CD14-positive monocyte (primary cell): Measurements from ENCODE around the gene TCAIM. TPM values are rescaled to one million over a fixed set of nuclear protein-coding genes. Genes with fewer than 3 reads are reported as not detected.

Experiments used
- DNase-seq, 3 donors: peaks; one replicate each; pipeline ENCODE4 v3.0.0-alpha.2; 2011 to 2022
- H2AFZ ChIP-seq: 2 replicates; pipeline ENCODE4 v1.6.0; 2012; ENCODE audit warnings: mild to moderate bottlenecking, low read depth, low read length, inconsistent platforms; ENCODE audit not compliant: insufficient read depth, poor library complexity, severe bottlenecking
- H3K27ac ChIP-seq, 2 donors: 1 replicate in 1 of 2; 2 replicates in 1 of 2; pipeline ENCODE4 v1.5.1; 2012 to 2013; ENCODE audit warnings: low read length in 2 of 2, control low read depth in 1 of 2, inconsistent platforms in 1 of 2, low read depth in 1 of 2, mild to moderate bottlenecking in 1 of 2
- H3K27me3 ChIP-seq, 2 donors: one replicate each; pipeline versions ENCODE4 v1.6.0 to v1.6.1; 2011 to 2013; ENCODE audit warnings: low read length in 2 of 2; ENCODE audit not compliant: control insufficient read depth in 2 of 2, insufficient read depth in 2 of 2
- H3K36me3 ChIP-seq, 2 donors: replicated peaks in 1 of 2; 1 replicate in 1 of 2; 2 replicates in 1 of 2; pipeline versions ENCODE4 v1.5.1 to v1.6.1; 2012 to 2013; ENCODE audit warnings: low read length in 2 of 2, control low read depth in 1 of 2, inconsistent platforms in 1 of 2, mild to moderate bottlenecking in 1 of 2; ENCODE audit not compliant: insufficient read depth in 2 of 2, control insufficient read depth in 1 of 2
- H3K4me1 ChIP-seq, 2 donors: 1 replicate in 1 of 2; 2 replicates in 1 of 2; pipeline versions ENCODE4 v1.5.1 to v1.6.1; 2012 to 2013; ENCODE audit warnings: low read length in 2 of 2, control low read depth in 1 of 2, inconsistent platforms in 1 of 2, mild to moderate bottlenecking in 1 of 2, moderate library complexity in 1 of 2; ENCODE audit not compliant: insufficient read depth in 2 of 2, control insufficient read depth in 1 of 2
- H3K4me2 ChIP-seq: replicated peaks from 2 replicates; pipeline ENCODE3; 2012; ENCODE audit warnings: low read length, moderate library complexity, mild to moderate bottlenecking; ENCODE audit not compliant: poor library complexity, severe bottlenecking; ENCODE audit errors: extremely low read depth
- H3K4me3 ChIP-seq, 3 experiments: fragments of 200-600 bp in 1 of 3; sonication (generic) in 1 of 3; replicated peaks in 1 of 3; 1 replicate in 2 of 3; 2 replicates in 1 of 3; pipeline ENCODE4 v1.5.1; 2011 to 2013; ENCODE audit warnings: low read length in 3 of 3, mild to moderate bottlenecking in 3 of 3, control low read depth in 2 of 3, low read depth in 2 of 3, inconsistent platforms in 1 of 3, moderate library complexity in 1 of 3
- H3K79me2 ChIP-seq: 2 replicates; pipeline ENCODE4 v1.6.0; 2012; ENCODE audit warnings: mild to moderate bottlenecking, control low read depth, inconsistent platforms, low read length, moderate library complexity; ENCODE audit not compliant: insufficient read depth
- H3K9ac ChIP-seq: 2 replicates; pipeline ENCODE4 v1.6.0; 2017; ENCODE audit warnings: low read length, mild to moderate bottlenecking; ENCODE audit not compliant: insufficient read depth, poor library complexity, severe bottlenecking
- H3K9me3 ChIP-seq, 2 donors: replicated peaks in 1 of 2; 1 replicate in 1 of 2; 2 replicates in 1 of 2; pipeline versions ENCODE4 v1.5.1 to v1.6.1; 2012 to 2013; ENCODE audit warnings: low read length in 2 of 2, control low read depth in 1 of 2; ENCODE audit not compliant: control insufficient read depth in 1 of 2, insufficient read depth in 1 of 2
- H4K20me1 ChIP-seq: 2 replicates; pipeline ENCODE4 v1.6.0; 2012; ENCODE audit warnings: mild to moderate bottlenecking, low read length, control low read depth, moderate library complexity; ENCODE audit not compliant: insufficient read depth
- H3K27ac Mint-ChIP-seq, 7 donors: one replicate each; pipeline ENCODE4 v1.8.0; 2020; ENCODE audit warnings: mild to moderate bottlenecking in 7 of 7, mixed read lengths in 7 of 7, moderate library complexity in 6 of 7, inconsistent platforms in 2 of 7
- H3K27me3 Mint-ChIP-seq, 3 donors: one replicate each; pipeline ENCODE4 v1.8.0; 2021 to 2022; ENCODE audit warnings: low read depth in 3 of 3, mild to moderate bottlenecking in 3 of 3, mixed read lengths in 3 of 3, moderate library complexity in 3 of 3, inconsistent platforms in 1 of 3
- H3K36me3 Mint-ChIP-seq, 2 donors: one replicate each; pipeline ENCODE4 v1.8.0; 2020; ENCODE audit warnings: mixed read lengths in 2 of 2, inconsistent platforms in 1 of 2, mild to moderate bottlenecking in 1 of 2
- H3K4me1 Mint-ChIP-seq: one replicate; pipeline ENCODE4 v1.8.0; 2020; ENCODE audit warnings: mild to moderate bottlenecking, mixed read lengths
- H3K4me3 Mint-ChIP-seq, 2 donors: one replicate each; pipeline ENCODE4 v1.8.0; 2020; ENCODE audit warnings: mild to moderate bottlenecking in 2 of 2, mixed read lengths in 2 of 2, moderate library complexity in 1 of 2
- H3K9me3 Mint-ChIP-seq, 7 donors: one replicate each; pipeline ENCODE4 v1.8.0; 2020 to 2022; ENCODE audit warnings: mixed read lengths in 7 of 7, mild to moderate bottlenecking in 6 of 7, moderate library complexity in 6 of 7, inconsistent platforms in 2 of 7
- CTCF ChIP-seq: fragments of 200-600 bp; IDR thresholded peaks from one replicate; pipeline ENCODE4 v1.8.0; 2022; ENCODE audit warnings: antibody characterized with exemption, mild to moderate bottlenecking
- WGBS: methylation state at CpG from one replicate; pipeline ENCODE4 v1.1.5; 2013; ENCODE audit warnings: missing lambda C conversion rate; ENCODE audit not compliant: insufficient coverage; 5-methylcytosine and 5-hydroxymethylcytosine counted together
- intact Hi-C, 2 donors: fragments of 100-400 bp; cut with micrococcal nuclease; formaldehyde crosslinking; loops; one replicate each; pipeline versions ENCODE4 v1.15.0 to v1.15.1; 2023
- polyA plus RNA-seq, 3 donors: library from polyadenylated mRNA; depleted of rRNA in 1 of 3; unstranded in 2 of 3; stranded (reverse) in 1 of 3; fragments of 300-500 nt in 2 of 3; fragments of >200 nt in 1 of 3; fragmentation: Illumina TruSeq in 2 of 3; gene quantifications; 1 replicate in 2 of 3; 2 replicates in 1 of 3; pipeline ENCODE4 v1.2.3, GENCODE V29; 2012 to 2021

TCAIM gene
- polyA plus RNA-seq, 3 donors, result 9.1 to 26.7 (median 20.0) TPM

DNA sequence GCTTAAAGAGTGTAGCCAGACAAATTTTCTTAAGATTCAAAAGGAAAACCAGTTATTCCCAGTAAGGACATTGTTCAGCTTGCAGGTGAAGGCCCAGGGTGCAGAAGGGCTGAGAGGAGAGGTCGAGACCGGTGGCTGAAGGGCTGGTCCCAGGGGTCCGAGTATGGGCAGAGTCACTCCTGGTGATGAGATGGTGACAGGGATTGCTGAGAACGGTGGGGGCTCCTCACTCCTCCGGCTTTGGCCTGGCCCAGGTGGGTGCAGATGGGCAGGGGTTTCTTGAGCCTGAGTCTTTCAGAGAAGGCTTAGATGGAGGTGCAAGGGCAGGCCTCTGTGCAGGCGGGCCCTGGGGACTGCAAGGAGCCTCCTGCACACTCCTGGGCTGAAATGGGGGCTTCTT lies 82.7 kb downstream of the TCAIM start:
- intact Hi-C loops, result no loop called here
- Histone ChIP-seq H3K79me2 (no peaks in the 10 kb centered on the region), H3K9ac (no peak overlapping the region), H3K9me3 (no peaks in the 10 kb centered on the region), H3K27me3 (no peaks in the 10 kb centered on the region), H3K36me3 (no peaks in the 10 kb centered on the region), H2AFZ (no peak overlapping the region), H3K4me2 (no peak overlapping the region), H3K4me3 (no peak overlapping the region), H4K20me1 (peaks cover 4% of the 10 kb centered on the region), H3K4me1 (no peaks in the 10 kb centered on the region), H3K27ac (no peak overlapping the region)
- Mint-ChIP-seq H3K4me1 (peaks cover 2% of the 10 kb centered on the region), H3K9me3 (peaks cover 0 to 9% (median 3%) of the 10 kb centered on the region in 7 donors), H3K27ac (peak overlapping the region in 2 of 7 donors; percentile 6 to 10), H3K36me3 (peaks cover 4 to 12% of the 10 kb centered on the region in 2 donors), H3K4me3 (no peak overlapping the region), H3K27me3 (peaks cover 0 to 6% (median 0%) of the 10 kb centered on the region in 3 donors)
- TF ChIP-seq CTCF, result no peak
- 97% methylated on average over 6 of the region's 6 CpGs for WGBS
- DNase-seq, result no peak

DNA sequence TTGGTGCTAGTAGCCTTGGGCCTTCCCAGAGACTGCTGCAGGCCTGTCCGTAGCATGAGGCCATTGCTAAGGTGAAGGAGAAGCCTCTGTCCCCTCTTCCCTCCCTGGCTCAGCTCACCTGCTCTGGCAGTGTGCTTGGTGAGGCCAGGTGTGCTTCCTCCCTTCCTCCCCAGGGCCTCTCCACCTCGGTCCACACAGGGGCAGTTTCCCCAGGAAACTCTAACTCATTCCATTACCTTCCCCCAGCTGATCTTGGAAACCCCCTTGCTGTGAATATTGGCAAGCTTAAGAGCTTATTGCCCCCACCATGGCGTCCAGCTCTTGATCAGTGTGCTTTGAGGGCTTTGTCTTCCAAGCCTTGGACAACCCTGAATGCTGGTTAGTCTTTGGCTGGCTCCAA lies 86.2 kb downstream of the TCAIM start:
- H3K36me3 ChIP-seq, result no peaks in the 10 kb centered on the region
- Mint-ChIP-seq H3K9me3 (peaks cover 0 to 2% (median 0%) of the 10 kb centered on the region in 7 donors), H3K27ac (peak overlapping the region in 1 of 7 donors; percentile 16), H3K27me3 (peaks cover 0 to 3% (median 0%) of the 10 kb centered on the region in 3 donors), H3K4me3 (no peak overlapping the region), H3K4me1 (peaks cover 2% of the 10 kb centered on the region), H3K36me3 (peaks cover 7 to 12% of the 10 kb centered on the region in 2 donors)
- H3K27me3 ChIP-seq, result no peaks in the 10 kb centered on the region
- no peaks in the 10 kb centered on the region for H3K9me3 ChIP-seq
- no peaks in the 10 kb centered on the region for H3K4me1 ChIP-seq
- no peaks in the 10 kb centered on the region for H3K79me2 ChIP-seq
- intact Hi-C loops, result no loop called here
- 100% methylated on average over 1 of the region's 3 CpGs for WGBS
- peaks cover 4% of the 10 kb centered on the region for H4K20me1 ChIP-seq
- no peak overlapping the region for H2AFZ ChIP-seq
- H3K4me2 ChIP-seq, result no peak overlapping the region
- no peak overlapping the region for H3K4me3 ChIP-seq
- DNase-seq, result no peak
- TF ChIP-seq CTCF, result no peak
- H3K9ac ChIP-seq, result no peak overlapping the region
- no peak overlapping the region for H3K27ac ChIP-seq
